ENCODE measurements around the gene RBM15.

RBM15 gene

DNA sequence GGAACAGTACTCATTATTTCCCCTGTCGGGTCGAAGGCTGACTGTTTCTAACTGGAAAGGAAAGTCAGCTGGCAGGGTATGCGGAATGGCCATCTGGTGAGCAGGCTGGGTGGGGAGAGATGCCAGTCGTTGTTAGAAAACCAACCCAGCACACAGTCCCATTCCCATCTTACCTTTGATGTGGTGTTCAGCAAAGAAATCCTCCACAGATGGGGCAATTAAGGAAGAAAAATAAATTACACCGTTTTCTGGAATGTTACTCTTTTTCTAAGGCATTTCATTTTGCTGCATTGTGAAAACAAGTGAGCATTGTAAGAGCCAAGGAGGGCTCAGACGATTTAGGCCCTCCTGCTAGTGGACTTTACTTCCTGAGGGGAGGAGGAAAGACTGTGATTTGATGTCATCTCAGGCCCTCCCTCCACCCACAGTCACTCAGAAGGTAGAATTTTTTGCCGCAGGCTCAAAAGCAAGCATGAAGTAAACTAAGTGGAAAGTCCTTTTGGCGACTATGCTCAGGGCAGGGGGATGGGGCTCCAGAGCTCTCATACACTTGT, 51.6 kb downstream of the RBM15 start, which contains the start of gene SLC16A4:
SLC16A4 (minus strand) TSS at position 335 of the 554 bp plus-strand sequence. CDS start 1,703 bp downstream, outside the sequence.
- TF ChIP-seq POLR2AphosphoS5 (IDR thresholded peaks at IDR 0.05; ENCODE audit: low read depth, low read length) (no peak), TAF1 (IDR thresholded peaks at IDR 0.05; ENCODE audit: low read depth, low read length) (no peak), PAX5 (IDR thresholded peaks at IDR 0.05; ENCODE audit: insufficient read depth, low read length, severe bottlenecking) (no peak), POU2F2 (IDR thresholded peaks at IDR 0.05; ENCODE audit: low read depth, low read length) (no peak), SPI1 (IDR thresholded peaks at IDR 0.05; ENCODE audit: low read depth, low read length) (no peak), POLR2A (IDR thresholded peaks at IDR 0.05; ENCODE audit: low read depth, low read length) (no peak)
- no peak for DNase-seq (ENCODE audit: insufficient read length, low spot score)
- no peak for FAIRE-seq

DNA sequence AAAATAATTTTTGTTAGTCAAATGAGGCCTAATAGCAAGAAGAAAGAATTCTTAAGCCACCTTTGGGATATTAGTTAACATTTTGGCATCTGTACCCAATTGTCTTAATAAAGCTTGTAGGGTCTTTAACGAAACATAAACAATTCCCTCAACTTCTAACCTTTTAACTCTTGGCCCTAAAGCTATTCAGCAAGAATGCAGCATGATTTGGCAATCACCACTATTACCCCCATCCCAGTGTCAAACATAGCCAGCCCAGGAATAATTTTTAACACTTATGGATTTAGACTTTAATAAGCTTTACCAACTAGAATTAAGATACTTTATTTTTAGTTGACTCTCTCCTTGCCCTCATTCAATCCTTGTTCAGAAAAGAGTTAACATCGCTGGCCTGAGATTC, 54.1 kb downstream of the RBM15 start:
- DNase-seq (ENCODE audit: insufficient read length, low spot score) (no peak), FAIRE-seq (no peak)
- TF ChIP-seq POLR2AphosphoS5 (IDR thresholded peaks at IDR 0.05; ENCODE audit: low read depth, low read length) (no peak), SPI1 (IDR thresholded peaks at IDR 0.05; ENCODE audit: low read depth, low read length) (no peak), POU2F2 (IDR thresholded peaks at IDR 0.05; ENCODE audit: low read depth, low read length) (no peak), POLR2A (IDR thresholded peaks at IDR 0.05; ENCODE audit: low read depth, low read length) (no peak), TAF1 (IDR thresholded peaks at IDR 0.05; ENCODE audit: low read depth, low read length) (no peak), PAX5 (IDR thresholded peaks at IDR 0.05; ENCODE audit: insufficient read depth, low read length, severe bottlenecking) (no peak)

DNA sequence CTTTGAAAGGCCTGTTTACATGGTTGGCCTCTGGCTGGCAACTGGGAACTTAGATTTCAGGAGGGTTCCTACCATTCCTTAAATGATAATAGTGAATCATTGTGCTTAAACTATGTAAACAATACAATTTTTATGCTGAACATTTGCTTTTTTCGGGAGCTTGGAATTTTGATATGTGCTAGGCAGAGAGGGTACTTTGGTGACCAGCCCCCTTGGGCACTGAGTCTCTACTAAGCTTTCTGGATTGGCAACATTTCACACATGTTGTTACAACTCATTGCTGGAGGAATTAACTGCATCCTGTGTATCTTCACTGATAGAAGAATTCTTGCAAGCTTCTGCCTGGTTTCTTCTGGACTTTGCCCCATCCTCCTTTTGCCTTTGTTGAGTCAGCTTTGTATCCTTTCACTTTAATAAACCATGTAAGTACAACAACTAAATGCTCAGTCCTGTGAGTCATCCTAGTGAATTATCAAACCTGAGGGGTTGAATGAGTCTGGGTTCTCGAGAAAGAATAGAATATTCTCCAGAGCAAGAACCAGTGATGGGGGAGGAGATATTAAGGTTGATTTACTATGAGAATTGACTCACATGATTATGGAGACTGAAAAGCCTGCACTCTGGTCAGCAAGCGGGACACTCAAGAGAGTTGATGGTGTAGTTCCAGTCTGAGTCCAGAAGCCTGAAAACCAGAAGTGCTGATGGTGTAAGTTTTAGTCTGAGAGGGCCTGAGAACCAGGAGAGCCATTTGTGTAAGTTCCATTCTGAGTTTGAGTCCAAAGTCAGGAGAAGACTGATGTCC, 54.7 kb downstream of the RBM15 start:
- no peak for TF ChIP-seq POU2F2 (IDR thresholded peaks at IDR 0.05; ENCODE audit: low read depth, low read length)
- no peak for TF ChIP-seq PAX5 (IDR thresholded peaks at IDR 0.05; ENCODE audit: insufficient read depth, low read length, severe bottlenecking)
- TF ChIP-seq TAF1 (IDR thresholded peaks at IDR 0.05; ENCODE audit: low read depth, low read length): no peak
- TF ChIP-seq POLR2A (IDR thresholded peaks at IDR 0.05; ENCODE audit: low read depth, low read length): no peak
- DNase-seq (ENCODE audit: insufficient read length, low spot score) (no peak), FAIRE-seq (no peak)

GRCh38 chr1:110394493-110394820, 55.3 kb downstream of the RBM15 start:
- FAIRE-seq: no peak
- no peak for DNase-seq (ENCODE audit: insufficient read length, low spot score)
- TF ChIP-seq TAF1 (IDR thresholded peaks at IDR 0.05; ENCODE audit: low read depth, low read length) (no peak), POLR2A (IDR thresholded peaks at IDR 0.05; ENCODE audit: low read depth, low read length) (no peak), POU2F2 (IDR thresholded peaks at IDR 0.05; ENCODE audit: low read depth, low read length) (no peak), SPI1 (IDR thresholded peaks at IDR 0.05; ENCODE audit: low read depth, low read length) (no peak), PAX5 (IDR thresholded peaks at IDR 0.05; ENCODE audit: insufficient read depth, low read length, severe bottlenecking) (no peak), POLR2AphosphoS5 (IDR thresholded peaks at IDR 0.05; ENCODE audit: low read depth, low read length) (no peak)
